Measurements from ENCODE around the gene PLA2G12A.

The PLA2G12A gene

DNA sequence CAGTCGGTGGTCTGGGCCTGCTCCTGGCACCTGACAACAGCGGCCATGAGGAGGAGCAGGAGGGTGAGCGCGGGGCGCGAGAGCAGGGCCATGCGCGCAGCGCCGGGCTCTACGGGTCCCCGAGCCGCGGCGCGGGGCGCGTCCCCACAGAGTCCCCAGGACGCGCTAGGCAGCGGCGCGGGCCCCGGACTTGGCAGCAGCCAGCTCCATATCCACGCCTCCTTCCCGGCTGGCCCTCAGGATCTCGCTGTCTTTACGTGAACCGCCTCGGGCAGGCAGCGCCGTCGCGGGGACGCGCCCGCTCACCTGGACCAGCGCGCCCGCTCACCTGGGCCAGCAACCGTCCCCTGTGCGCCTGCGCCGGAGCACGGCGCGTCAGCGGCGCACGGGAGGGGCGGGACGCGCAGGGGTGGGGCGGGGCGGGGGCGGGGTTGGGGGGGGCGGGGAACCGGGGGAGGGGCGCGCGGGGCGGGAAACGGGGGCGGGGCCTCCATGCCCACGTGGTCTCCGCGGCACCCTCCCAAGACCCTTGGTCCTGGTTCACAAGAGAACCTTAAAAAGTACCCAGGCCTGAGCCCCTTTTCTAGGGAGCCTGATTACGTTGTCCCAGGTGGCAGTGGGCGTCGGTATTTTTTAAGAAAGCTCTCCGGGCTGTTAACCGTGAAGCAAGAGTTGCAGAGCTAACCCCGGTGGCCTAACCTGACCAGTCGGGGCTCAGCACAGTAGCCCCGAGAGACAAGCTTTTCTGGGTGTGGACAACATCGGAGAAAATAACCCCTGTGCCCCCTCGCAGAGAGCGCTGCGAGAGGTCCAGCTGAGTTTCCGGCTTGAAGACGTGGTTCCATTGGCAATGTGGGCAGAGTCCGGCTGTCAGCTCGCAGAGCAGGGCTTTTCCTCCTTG lies at the start of gene PLA2G12A:
Gene PLA2G12A (minus strand): TSS at position 353 of the 901 bp plus-strand sequence. CDS start 261 bp downstream, at position 92.
- DNase-seq = peak; percentile 44

DNA sequence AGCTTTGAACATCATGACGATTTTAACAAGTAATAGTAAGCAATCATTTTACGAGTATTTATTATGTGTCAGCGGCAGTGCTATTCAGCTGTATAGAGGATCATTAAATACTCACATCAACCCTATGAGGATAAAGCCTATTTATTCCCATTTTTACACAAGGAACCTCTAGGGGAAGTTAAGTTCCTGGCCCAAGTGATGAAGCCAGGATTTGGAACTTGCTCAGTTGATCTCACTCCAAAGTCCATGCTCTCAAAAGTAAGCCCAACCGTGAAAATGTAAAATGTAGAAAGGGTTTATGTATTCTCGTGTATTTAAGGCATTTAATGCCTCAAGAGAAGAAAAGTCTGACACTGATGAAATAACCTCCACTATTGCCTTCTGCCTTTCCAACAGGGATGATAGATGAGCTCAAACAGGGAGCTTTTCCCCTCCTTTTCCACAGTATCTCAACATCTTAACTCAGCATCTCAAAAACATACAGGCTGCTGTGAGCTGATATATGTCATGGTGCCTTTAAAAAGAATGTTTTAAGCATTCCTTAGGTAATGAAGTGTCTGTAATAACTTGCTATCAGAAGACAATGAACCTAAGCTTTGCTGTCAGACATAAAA lies 35.0 kb upstream of the PLA2G12A start:
- no peak for DNase-seq

- no peak for DNase-seq
These were observed 34.5 kb upstream of the PLA2G12A start for GRCh38 chr4:109764376-109764775.

DNA sequence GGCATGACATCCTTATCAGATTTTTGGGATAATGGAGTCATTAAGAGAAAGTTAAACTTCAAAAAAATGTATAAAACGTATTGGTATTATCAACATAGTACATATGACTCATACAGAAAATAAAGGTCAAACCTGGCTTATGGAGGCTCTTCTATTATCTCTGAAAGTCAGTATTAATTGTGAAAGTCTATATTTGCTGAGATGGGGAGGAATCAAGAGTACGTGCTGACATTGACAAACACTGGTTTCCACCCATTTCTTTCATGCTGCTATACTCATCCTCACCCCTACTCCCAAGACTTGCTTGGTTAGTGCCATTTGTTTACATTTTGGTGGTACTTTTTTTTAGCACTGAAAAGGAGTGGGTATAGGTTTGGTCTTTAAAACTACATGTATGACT lies 30.8 kb upstream of the PLA2G12A start:
- DNase-seq = no peak

DNA sequence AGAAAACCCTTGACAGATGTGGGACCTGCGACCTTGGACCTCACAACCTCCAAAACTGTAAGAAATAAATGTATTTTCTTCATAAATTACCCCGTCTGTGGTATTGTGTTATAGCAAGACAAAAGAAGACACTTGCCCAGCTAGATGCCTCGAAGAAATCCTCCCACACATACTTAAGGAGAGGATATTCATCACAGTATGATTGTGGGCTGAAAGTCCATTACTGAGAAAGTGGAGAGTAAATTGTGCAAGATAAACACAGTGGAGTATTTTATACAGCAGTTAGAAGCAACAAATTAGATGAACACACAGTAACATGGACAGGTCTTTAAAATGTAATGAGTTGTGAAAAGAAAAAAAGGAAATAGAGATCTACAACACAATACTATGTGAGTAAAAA lies 25.8 kb upstream of the PLA2G12A start:
- peak; percentile 3 for DNase-seq

- DNase-seq = no peak
These were observed 24.4 kb upstream of the PLA2G12A start for GRCh38 chr4:109754093-109754857.

- DNase-seq = no peak
These were observed 22.7 kb upstream of the PLA2G12A start for GRCh38 chr4:109752525-109752924.

- no peak for DNase-seq
These were observed 22.0 kb upstream of the PLA2G12A start for GRCh38 chr4:109751852-109752251.

DNA sequence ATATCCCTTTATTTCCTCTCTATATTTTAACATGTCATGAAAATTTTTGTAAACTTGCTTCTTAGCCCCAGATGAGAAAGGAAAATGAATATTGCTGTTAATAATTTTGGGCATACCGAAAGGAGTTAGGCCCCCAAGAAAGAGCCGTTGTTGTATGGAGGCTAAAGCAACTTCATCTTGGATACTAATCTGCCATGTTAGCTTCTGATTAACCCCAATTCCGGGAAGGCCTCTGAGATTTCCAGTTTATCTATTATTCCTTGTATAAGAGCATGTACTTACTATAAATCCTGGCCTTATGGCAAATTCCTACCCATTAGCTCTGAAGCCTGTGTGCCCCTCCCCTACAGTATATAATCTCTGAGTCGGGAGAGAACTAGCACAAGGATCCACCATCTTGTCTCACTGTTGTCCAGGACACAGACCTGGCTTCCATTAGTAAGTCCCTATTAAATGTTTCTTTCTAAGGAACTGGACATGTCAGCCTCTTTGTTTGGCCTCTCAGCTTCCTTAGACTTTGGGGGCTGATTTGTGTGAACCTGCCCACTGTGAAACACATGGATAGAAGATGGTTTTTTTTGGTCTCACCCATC lies 20.9 kb upstream of the PLA2G12A start:
- DNase-seq = no peak

- no peak for DNase-seq
These were observed 19.7 kb upstream of the PLA2G12A start for GRCh38 chr4:109749388-109750082.

DNA sequence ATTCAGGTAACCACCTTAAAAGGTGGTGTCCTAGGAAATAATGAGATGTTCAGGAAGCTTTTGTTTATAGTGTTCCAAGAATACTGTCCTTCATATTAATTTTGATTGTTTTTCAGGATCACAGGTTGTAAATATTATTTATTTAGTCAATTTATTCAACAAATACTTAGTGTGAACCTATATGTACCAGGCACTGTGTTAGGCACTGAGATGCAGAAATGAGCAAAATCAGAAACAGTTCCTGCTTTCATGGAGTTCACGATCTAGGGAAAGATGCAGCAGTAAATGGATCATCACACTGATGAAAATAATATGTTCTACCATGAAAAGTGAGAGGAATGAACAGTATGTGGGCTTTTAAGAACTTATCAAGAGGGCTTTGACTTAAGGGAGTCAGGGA lies 18.2 kb upstream of the PLA2G12A start:
- DNase-seq = no peak

- DNase-seq = no peak
These were observed 16.9 kb upstream of the PLA2G12A start for GRCh38 chr4:109746728-109747127.

DNA sequence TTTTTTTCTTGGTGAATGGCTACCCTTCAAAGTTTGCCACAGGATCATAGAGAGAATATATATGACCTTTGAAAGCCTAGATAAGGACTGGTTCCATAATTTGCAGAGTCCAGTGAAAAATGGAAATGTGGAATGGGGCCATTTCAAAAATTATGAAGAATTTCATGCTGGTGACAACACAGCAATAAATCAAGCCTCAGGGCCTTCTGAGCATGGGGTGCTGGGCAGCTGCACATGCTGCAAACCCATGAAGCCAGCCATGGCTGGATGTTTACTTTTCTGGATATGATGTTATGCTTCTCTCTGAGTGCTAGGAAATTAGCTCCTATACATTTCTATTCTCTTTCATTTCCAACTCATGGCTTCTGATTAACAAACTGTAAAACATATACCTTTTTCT lies 16.0 kb upstream of the PLA2G12A start:
- DNase-seq = no peak

DNA sequence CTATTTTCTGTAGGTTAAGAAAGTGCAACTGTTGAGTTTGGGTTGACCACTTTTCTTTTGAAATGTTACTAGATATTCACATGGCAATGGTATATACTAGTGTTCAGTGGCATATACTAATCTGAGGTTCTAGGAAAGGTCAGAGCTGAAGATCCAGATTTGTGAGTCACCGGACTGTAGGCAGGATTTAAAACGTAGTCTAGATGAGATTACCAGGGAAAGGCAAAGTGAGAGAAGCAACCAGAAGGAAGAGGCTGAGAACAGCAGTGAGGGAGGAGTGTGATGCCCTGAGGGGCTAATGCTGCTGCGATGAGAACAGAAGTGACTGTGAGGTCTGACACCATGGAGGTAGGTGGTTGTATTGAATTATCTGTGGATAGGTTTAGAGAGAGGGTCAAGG lies 9.7 kb upstream of the PLA2G12A start:
- no peak for DNase-seq

- DNase-seq = no peak
These were observed 8.4 kb upstream of the PLA2G12A start for GRCh38 chr4:109738104-109738872.

- DNase-seq = no peak
These were observed 5.9 kb upstream of the PLA2G12A start for GRCh38 chr4:109735566-109736365.

- DNase-seq = no peak
These were observed 3.9 kb upstream of the PLA2G12A start for GRCh38 chr4:109733728-109734127.

- DNase-seq = no peak
These were observed 1.0 kb upstream of the PLA2G12A start for GRCh38 chr4:109730619-109731545.

DNA sequence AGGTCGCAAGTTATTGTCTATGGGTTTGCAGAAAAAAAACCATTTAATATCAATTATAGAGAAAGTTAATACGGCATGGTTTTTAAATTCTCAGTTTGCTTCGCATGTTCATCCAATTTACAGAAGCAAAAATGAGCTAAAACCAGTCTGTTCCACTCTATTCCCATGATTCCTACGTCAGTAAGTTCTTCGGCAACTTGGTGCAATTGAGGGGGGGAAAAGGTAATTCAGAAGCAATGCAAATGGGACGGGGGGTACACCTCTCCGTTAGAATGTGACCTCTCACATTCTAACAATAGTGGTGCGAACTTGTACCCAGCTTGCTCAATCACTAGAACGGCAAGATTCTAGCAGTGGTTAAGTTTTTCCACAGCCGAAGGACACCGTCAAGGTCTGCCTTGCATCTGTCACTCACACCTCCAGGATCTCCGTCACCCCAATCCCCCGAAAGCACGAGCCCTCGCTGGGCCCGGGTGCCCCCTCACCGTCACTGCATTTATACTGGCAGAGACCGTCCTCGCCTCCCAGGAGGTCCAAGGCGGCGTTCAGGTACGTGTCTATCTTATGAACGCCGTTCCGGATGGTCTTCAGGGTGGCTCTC lies 653 bp downstream of the PLA2G12A start:
- DNase-seq = no peak

Measured in inflammatory macrophage treated with lipopolysaccharide for 4 hours (primary cell).